ENCODE measurements around the gene ZNF609.

The ZNF609 gene

DNA sequence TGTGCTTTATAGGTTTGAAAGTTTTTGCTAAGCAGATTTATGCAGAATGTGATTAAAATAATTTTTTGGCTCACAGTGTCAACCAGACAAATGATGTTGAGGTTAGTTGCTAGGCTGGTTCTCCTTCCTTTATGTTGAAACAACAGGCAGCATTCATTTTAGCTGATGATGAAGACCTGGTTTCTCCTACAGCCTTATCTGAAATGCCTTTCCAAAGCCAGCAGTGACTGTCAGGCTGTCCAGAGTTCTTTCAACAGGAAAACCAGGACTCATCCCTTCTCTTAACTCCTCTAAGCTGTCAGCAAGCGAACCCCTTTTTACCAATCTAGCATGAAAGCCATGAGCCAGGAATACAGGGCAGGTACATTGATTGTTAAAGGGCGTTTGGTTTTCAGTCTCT is 84.1 kb downstream of the ZNF609 start:
- DNase-seq = no peak

DNA sequence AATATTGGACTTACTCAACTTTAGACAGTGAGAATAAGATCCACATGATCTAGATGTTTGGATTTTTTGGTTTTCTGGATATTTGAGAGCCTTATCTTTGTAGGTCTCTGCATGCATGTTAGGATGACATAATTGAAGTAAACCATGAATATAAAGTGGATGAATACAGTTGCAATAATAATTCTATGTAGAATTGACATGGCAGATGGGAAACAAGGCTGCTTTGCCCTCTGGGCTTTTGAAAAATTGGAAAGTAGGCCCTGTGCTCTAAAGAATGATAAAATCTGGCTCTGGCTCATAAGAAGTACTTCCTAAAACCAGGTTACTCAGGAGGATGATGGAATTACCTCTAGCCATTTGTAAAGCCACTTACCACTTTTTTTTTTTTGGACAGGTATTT is 86.9 kb downstream of the ZNF609 start:
- DNase-seq = no peak

DNA sequence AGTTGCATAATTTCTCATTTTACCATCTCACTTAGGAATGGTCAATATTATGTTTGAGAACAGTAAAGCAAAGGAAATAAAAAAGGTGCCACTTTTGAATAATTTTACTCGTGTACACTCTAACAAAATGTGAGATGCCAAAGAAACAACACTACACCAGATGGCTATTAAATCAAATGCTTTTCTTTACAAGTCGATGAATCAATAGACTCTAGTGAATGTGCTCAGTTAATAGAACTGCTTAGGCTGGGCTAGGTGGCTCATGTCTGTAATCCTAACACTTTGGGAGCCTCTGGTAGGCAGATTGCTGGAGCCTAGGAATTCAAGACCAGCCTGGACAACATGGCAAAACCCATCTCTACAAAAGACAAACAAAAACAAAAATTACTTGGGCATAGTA is 87.9 kb downstream of the ZNF609 start:
- no peak for DNase-seq

DNA sequence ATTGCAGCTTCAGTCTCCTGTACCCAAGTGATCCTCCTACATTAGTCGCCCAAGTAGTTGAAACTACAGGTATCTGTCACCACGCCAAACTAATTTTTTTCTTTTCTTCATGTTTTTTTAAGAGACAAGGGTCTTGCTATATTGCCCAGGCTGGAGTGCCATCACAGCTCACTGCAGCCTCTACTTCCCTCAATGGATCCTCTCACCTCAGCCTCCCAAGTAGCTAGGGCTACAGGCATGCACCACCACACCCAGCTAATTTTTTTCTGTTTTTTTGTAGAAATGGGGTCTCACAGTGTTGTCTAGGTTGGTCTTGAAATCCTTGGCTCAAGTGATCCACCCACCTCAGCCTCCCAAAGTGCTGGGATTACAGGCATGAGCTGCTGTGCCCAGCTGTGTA is 89.5 kb downstream of the ZNF609 start:
- DNase-seq = no peak

- no peak for DNase-seq
These were observed 92.0 kb downstream of the ZNF609 start for GRCh38 chr15:64552281-64552948.

- DNase-seq = no peak
These were observed 98.2 kb downstream of the ZNF609 start for GRCh38 chr15:64558460-64559179.

DNA sequence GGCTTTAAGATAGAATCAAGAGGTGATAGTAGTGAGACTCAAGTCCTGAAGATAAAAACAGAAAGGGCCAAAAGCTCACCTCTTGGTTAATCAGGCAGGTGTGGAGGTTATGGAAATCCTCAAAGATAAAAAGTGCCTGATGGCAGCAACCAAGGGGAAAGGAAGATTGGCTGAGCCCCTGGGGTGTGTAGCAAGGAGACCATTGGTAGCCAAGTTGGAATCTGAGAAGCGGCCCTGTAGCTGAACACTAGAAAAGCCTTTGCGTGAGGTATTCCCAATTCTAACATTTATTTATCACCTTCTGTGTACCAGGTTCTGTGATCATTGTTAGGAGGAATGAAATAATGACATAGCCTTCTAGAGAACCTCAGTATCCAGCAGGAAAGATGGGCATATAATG is 98.9 kb downstream of the ZNF609 start:
- DNase-seq = no peak

- no peak for DNase-seq
These were observed 100.1 kb downstream of the ZNF609 start for GRCh38 chr15:64560501-64560900.

GRCh38 chr15:64560998-64561397 is 100.6 kb downstream of the ZNF609 start:
- peak; percentile 62 for DNase-seq

- DNase-seq = peak; percentile 43
These were observed 101.7 kb downstream of the ZNF609 start for GRCh38 chr15:64562003-64562640.

DNA sequence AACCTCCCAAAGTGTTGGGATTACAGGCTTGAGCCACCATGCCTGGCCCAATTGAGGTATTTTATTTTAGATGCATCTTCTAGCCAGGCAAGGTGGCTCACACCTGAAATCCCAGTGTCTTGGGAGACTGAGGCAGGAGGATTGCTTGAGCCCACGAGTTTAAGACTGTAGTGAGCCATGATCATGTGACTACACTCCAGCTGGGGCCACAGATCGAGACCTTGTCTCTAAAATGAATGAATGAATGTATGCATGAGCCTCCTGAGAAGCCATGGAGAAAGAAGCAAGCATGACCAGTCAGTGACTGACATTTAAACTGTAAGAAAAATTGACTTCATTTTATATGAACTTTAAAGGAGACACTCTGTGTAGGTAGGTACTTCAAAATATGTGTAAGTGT is 105.7 kb downstream of the ZNF609 start:
- DNase-seq = no peak

DNA sequence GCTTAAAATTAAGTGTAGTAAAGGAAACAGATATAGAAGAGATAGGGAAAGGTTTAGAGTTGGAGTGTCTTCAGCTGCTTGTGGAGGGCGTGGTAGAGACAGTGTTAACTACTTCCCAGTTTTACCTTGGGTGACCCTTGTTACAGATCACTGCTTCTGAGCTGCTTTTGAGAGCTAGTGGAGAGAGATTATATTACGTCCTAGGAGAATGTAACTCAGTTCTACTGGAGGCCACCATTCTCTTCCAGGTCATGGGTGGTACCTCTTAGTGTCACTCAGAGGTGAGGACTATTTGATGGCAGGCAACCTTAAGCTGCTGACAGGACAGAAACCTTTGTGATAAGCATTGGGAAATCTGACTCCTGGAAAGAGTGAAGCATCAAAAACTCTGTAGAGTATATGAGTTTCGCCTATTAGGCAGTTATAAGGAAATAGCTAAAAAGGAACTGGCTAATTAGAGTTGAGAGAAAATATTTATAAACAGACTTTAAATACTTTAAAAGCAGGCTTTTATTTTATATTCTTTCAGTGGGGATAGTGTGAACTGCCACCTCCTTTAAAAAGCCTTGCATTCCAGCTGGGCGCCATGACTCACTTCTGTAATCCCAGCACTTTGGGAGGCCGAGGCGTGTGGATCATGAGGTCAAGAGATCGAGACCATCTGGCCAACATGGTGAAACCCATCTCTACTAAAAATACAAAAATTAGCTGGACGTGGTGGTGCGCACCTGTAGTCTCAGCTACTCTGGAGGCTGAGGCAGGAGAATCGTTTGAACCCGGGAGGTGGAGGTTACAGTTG is 106.5 kb downstream of the ZNF609 start:
- peak; percentile 66 for DNase-seq

- DNase-seq = no peak
These were observed 108.4 kb downstream of the ZNF609 start for GRCh38 chr15:64568765-64569164.

DNA sequence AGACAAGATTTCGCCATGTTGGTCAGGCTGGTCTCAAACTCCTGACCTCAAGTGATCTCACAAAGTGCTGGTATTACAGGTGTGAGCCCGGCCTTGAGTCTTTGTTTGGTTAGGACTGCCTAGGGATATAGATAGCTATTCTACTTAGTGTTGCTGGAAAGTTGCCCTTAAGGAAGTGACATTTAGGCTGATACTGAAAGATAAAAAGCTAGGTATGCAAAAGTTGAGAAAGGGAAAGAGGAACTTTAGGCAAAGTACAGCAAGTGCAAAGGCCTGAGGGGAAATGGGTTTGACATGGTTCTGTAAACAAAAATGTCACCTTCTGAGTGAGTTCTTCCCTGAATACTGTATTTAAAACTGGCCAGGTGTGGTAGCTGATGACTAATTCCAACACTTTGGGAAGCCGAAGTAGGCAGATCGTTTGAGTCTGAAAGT is 111.5 kb downstream of the ZNF609 start:
- DNase-seq = peak; percentile 77

- DNase-seq = no peak
These were observed 112.5 kb downstream of the ZNF609 start for GRCh38 chr15:64572856-64573255.

GRCh38 chr15:64574301-64575017 is 114.1 kb downstream of the ZNF609 start:
- peak; percentile 40 for DNase-seq

- no peak for DNase-seq
These were observed 120.5 kb downstream of the ZNF609 start for GRCh38 chr15:64580696-64581407.

- DNase-seq = peak; percentile 40
These were observed 121.0 kb downstream of the ZNF609 start for GRCh38 chr15:64581408-64581761.

- DNase-seq = no peak
These were observed 121.8 kb downstream of the ZNF609 start for GRCh38 chr15:64582202-64582601.

- no peak for DNase-seq
These were observed 123.1 kb downstream of the ZNF609 start for GRCh38 chr15:64583519-64583918.

- DNase-seq = no peak
These were observed 123.6 kb downstream of the ZNF609 start for GRCh38 chr15:64583983-64584382.

DNA sequence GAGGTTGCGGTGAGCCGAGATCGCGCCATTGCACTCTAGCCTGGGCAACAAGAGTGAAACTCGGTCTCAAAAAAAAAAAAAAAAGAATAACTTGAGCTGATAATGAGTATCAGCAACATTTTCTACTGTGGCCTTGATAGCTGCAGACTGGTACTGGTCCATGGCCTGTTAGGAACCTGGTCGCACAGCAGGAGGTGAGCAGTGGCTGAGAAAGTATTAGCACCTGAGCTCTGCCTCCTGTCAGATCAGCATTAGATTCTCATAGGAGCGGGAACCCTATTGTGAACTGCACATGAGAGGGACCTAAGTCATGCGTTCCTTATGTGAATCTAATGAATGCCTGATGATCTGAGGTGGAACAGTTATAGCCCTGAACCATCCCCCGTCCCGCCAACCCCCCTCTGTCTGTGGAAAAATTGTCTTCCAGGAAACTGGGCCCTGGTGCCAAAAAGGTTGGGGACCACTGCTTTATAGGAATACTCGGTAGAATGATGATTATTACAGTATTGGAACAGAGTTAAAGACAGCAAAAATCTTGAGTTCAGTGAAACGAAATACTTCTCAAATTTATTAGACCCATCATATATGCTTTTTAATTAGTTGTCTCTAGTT is 126.0 kb downstream of the ZNF609 start:
- DNase-seq = no peak

Data from OCI-M1 (cell line).